ENCODE results near the gene NEK9. TPM values are rescaled to one million over a fixed set of nuclear protein-coding genes. Genes with fewer than 3 reads are reported as not detected.

The NEK9 gene
- total RNA-seq, 1 donor from 2014 or later: 133 TPM

GRCh38 chr14:75044752-75045151 lies 82.1 kb downstream of the NEK9 start:
- Mint-ChIP-seq H3K36me3 (peaks cover 38% of the 10 kb centered on the region), H3K4me1 (peaks cover 9% of the 10 kb centered on the region), H3K27me3 (ENCODE audit: low read depth) (no peaks in the 10 kb centered on the region), H3K4me3 (no peak overlapping the region), H3K27ac (no peak overlapping the region), H3K9me3 (peaks cover 12% of the 10 kb centered on the region)
- no peak for DNase-seq (ENCODE audit: low spot score in 2 of 2, unreplicated experiment in 2 of 2)
- TF ChIP-seq, protein P1, sequence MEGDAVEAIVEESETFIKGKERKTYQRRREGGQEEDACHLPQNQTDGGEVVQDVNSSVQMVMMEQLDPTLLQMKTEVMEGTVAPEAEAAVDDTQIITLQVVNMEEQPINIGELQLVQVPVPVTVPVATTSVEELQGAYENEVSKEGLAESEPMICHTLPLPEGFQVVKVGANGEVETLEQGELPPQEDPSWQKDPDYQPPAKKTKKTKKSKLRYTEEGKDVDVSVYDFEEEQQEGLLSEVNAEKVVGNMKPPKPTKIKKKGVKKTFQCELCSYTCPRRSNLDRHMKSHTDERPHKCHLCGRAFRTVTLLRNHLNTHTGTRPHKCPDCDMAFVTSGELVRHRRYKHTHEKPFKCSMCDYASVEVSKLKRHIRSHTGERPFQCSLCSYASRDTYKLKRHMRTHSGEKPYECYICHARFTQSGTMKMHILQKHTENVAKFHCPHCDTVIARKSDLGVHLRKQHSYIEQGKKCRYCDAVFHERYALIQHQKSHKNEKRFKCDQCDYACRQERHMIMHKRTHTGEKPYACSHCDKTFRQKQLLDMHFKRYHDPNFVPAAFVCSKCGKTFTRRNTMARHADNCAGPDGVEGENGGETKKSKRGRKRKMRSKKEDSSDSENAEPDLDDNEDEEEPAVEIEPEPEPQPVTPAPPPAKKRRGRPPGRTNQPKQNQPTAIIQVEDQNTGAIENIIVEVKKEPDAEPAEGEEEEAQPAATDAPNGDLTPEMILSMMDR (IDR thresholded peaks at IDR 0.05; ENCODE audit: unreplicated experiment): no peak

GRCh38 chr14:75044322-75044721 lies 82.5 kb downstream of the NEK9 start:
- Mint-ChIP-seq H3K4me3 (no peak overlapping the region), H3K9me3 (peaks cover 12% of the 10 kb centered on the region), H3K36me3 (peaks cover 36% of the 10 kb centered on the region), H3K27ac (no peak overlapping the region), H3K4me1 (peaks cover 9% of the 10 kb centered on the region), H3K27me3 (ENCODE audit: low read depth) (no peaks in the 10 kb centered on the region)
- TF ChIP-seq, protein P1 (IDR thresholded peaks at IDR 0.05; ENCODE audit: unreplicated experiment): no peak
- no peak for DNase-seq (ENCODE audit: low spot score in 2 of 2, unreplicated experiment in 2 of 2)

GRCh38 chr14:75042035-75042434 lies 84.8 kb downstream of the NEK9 start:
- Mint-ChIP-seq H3K4me3 (no peak overlapping the region), H3K4me1 (peaks cover 9% of the 10 kb centered on the region), H3K9me3 (no peaks in the 10 kb centered on the region), H3K27ac (no peak overlapping the region), H3K36me3 (peaks cover 26% of the 10 kb centered on the region), H3K27me3 (ENCODE audit: low read depth) (no peaks in the 10 kb centered on the region)
- TF ChIP-seq, protein P1 (IDR thresholded peaks at IDR 0.05; ENCODE audit: unreplicated experiment): no peak
- DNase-seq (ENCODE audit: low spot score in 2 of 2, unreplicated experiment in 2 of 2): no peak

- TF ChIP-seq, protein P1 (IDR thresholded peaks at IDR 0.05; ENCODE audit: unreplicated experiment): no peak
- H3K36me3 Mint-ChIP-seq: peaks cover 29% of the 10 kb centered on the region
- DNase-seq (ENCODE audit: low spot score in 2 of 2, unreplicated experiment in 2 of 2): no peak
- peaks cover 9% of the 10 kb centered on the region for H3K4me1 Mint-ChIP-seq
- H3K27ac Mint-ChIP-seq: no peak overlapping the region
- H3K4me3 Mint-ChIP-seq: no peak overlapping the region
- no peaks in the 10 kb centered on the region for H3K9me3 Mint-ChIP-seq
- no peaks in the 10 kb centered on the region for H3K27me3 Mint-ChIP-seq (ENCODE audit: low read depth)
Observed at GRCh38 chr14:75041613-75042012, 85.2 kb downstream of the NEK9 start.

DNA sequence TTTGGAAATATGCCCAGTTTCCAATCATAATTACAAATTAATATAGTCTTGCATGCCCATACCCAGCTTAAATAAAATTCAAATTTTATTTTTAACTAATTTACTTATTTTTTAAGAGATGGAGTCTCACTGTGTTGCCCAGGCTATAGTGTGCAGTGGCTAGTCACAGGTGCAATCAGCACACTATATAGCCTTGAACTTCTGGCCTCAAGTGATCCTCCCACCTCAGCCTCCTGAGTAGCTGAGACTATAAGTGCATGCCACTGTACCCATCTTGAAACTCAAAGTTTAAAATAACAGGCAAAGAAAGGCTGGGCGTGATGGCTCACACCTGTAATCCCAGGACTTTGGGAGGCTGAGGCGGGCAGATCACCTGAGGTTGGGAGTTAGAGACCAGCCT lies 85.9 kb downstream of the NEK9 start:
- TF ChIP-seq, protein P1 (IDR thresholded peaks at IDR 0.05; ENCODE audit: unreplicated experiment): no peak
- Mint-ChIP-seq H3K4me3 (no peak overlapping the region), H3K36me3 (peaks cover 27% of the 10 kb centered on the region), H3K27ac (no peak overlapping the region), H3K27me3 (ENCODE audit: low read depth) (no peaks in the 10 kb centered on the region), H3K9me3 (no peaks in the 10 kb centered on the region), H3K4me1 (peaks cover 8% of the 10 kb centered on the region)
- DNase-seq (ENCODE audit: low spot score in 2 of 2, unreplicated experiment in 2 of 2): no peak

GRCh38 chr14:75040507-75040906 lies 86.3 kb downstream of the NEK9 start:
- DNase-seq (ENCODE audit: low spot score in 2 of 2, unreplicated experiment in 2 of 2): no peak
- Mint-ChIP-seq H3K27me3 (ENCODE audit: low read depth) (no peaks in the 10 kb centered on the region), H3K4me1 (peaks cover 8% of the 10 kb centered on the region), H3K36me3 (peaks cover 29% of the 10 kb centered on the region), H3K27ac (no peak overlapping the region), H3K9me3 (no peaks in the 10 kb centered on the region), H3K4me3 (no peak overlapping the region)
- TF ChIP-seq, protein P1 (IDR thresholded peaks at IDR 0.05; ENCODE audit: unreplicated experiment): no peak

Data from mesothelial cell of epicardium (in vitro differentiated cells).